Measurements from ENCODE around the gene CALY. TPM values are rescaled to one million over a fixed set of nuclear protein-coding genes. Genes with fewer than 3 reads are reported as not detected.

The CALY gene
- total RNA-seq, 1 donor: not detected

DNA sequence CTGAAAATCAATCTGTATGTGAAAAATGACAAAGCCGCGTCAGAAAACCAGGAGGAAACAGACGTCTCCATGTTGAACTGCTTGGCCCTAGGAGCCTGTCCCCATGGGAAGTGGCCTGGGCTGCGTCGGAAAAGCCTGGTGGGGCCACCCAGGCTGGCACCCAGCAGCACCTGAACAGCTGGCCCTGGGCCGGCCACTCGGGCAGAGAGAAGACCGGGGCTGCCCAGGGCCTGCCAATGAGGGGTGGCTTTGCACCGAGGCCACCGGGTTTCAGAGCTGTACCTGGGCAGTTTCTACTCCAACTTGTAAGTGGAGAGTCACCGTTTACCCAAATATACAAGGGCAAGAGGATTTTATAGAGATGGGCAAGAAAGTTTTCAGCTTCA is 22.2 kb upstream of the CALY start:
- no peak overlapping the region for H3K4me2 ChIP-seq (ENCODE audit: insufficient read depth, low read length)
- peaks cover 9% of the 10 kb centered on the region for H3K36me3 ChIP-seq (ENCODE audit: insufficient read depth, low read length)
- no peaks in the 10 kb centered on the region for H3K27me3 ChIP-seq (ENCODE audit: insufficient read depth, low read length)
- no peaks in the 10 kb centered on the region for H4K20me1 ChIP-seq (ENCODE audit: insufficient read depth, low read length)
- no peaks in the 10 kb centered on the region for H3K4me1 ChIP-seq (ENCODE audit: insufficient read depth, low read length)
- H3K9me3 ChIP-seq (ENCODE audit: low read depth, low read length): no peaks in the 10 kb centered on the region
- DNase-seq (ENCODE audit: insufficient read length, low spot score, missing footprints): no peak
- H3K4me3 ChIP-seq (ENCODE audit: insufficient read depth, low read length): no peak overlapping the region
- no peak overlapping the region for H3K27ac ChIP-seq (ENCODE audit: low read depth, low read length)
- H2AFZ ChIP-seq (ENCODE audit: low read length): no peak overlapping the region
- TF ChIP-seq, protein P1, sequence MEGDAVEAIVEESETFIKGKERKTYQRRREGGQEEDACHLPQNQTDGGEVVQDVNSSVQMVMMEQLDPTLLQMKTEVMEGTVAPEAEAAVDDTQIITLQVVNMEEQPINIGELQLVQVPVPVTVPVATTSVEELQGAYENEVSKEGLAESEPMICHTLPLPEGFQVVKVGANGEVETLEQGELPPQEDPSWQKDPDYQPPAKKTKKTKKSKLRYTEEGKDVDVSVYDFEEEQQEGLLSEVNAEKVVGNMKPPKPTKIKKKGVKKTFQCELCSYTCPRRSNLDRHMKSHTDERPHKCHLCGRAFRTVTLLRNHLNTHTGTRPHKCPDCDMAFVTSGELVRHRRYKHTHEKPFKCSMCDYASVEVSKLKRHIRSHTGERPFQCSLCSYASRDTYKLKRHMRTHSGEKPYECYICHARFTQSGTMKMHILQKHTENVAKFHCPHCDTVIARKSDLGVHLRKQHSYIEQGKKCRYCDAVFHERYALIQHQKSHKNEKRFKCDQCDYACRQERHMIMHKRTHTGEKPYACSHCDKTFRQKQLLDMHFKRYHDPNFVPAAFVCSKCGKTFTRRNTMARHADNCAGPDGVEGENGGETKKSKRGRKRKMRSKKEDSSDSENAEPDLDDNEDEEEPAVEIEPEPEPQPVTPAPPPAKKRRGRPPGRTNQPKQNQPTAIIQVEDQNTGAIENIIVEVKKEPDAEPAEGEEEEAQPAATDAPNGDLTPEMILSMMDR (IDR thresholded peaks at IDR 0.05; ENCODE audit: extremely low read depth, low read depth, low read length): no peak
- H3K79me2 ChIP-seq (ENCODE audit: insufficient read depth, low read length): no peaks in the 10 kb centered on the region

DNA sequence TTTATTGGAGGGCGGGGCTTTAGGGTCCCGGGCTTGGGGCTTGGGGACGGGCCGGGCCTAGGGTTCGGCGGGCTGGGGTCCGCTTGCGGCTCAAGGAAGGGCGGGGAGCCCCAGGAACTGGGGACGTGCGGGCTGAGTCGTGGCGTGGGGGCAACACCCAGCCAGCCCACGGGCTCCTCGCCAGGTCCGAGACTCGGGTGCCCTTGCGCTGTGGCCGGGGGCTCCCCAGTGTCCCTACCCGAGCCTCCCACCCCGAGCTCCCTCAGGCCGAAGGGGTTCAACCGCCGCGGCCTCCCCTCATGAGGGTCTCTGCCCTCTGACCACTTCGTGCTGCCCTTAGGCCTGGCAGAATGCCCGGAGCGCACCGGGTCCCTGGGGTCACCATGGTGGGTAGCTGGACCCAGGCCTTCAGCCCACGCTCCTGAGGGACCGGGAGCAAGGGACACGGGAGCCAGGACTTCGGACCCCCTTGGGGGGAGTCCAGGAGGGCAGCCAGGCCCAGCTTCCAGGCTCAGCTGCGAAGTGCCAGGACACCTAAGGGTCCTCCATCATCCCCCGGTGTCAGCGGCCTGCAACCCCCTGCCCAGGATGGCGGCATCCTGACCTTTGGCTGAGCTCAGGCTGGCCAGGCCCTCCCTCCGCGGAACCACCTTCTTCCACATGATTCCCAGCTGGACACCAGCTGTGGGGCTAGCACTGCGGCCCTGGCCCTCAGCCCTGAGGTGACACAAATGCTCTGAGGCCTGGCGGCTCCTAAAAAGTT is 21.6 kb upstream of the CALY start:
- no peak overlapping the region for H3K4me2 ChIP-seq (ENCODE audit: insufficient read depth, low read length)
- no peaks in the 10 kb centered on the region for H3K4me1 ChIP-seq (ENCODE audit: insufficient read depth, low read length)
- TF ChIP-seq, protein P1 (IDR thresholded peaks at IDR 0.05; ENCODE audit: extremely low read depth, low read depth, low read length): no peak
- no peaks in the 10 kb centered on the region for H3K79me2 ChIP-seq (ENCODE audit: insufficient read depth, low read length)
- peaks cover 9% of the 10 kb centered on the region for H3K36me3 ChIP-seq (ENCODE audit: insufficient read depth, low read length)
- H2AFZ ChIP-seq (ENCODE audit: low read length): no peak overlapping the region
- no peak for DNase-seq (ENCODE audit: insufficient read length, low spot score, missing footprints)
- no peaks in the 10 kb centered on the region for H3K27me3 ChIP-seq (ENCODE audit: insufficient read depth, low read length)
- H3K27ac ChIP-seq (ENCODE audit: low read depth, low read length): no peak overlapping the region
- H3K4me3 ChIP-seq (ENCODE audit: insufficient read depth, low read length): no peak overlapping the region
- no peaks in the 10 kb centered on the region for H4K20me1 ChIP-seq (ENCODE audit: insufficient read depth, low read length)
- H3K9me3 ChIP-seq (ENCODE audit: low read depth, low read length): no peaks in the 10 kb centered on the region

DNA sequence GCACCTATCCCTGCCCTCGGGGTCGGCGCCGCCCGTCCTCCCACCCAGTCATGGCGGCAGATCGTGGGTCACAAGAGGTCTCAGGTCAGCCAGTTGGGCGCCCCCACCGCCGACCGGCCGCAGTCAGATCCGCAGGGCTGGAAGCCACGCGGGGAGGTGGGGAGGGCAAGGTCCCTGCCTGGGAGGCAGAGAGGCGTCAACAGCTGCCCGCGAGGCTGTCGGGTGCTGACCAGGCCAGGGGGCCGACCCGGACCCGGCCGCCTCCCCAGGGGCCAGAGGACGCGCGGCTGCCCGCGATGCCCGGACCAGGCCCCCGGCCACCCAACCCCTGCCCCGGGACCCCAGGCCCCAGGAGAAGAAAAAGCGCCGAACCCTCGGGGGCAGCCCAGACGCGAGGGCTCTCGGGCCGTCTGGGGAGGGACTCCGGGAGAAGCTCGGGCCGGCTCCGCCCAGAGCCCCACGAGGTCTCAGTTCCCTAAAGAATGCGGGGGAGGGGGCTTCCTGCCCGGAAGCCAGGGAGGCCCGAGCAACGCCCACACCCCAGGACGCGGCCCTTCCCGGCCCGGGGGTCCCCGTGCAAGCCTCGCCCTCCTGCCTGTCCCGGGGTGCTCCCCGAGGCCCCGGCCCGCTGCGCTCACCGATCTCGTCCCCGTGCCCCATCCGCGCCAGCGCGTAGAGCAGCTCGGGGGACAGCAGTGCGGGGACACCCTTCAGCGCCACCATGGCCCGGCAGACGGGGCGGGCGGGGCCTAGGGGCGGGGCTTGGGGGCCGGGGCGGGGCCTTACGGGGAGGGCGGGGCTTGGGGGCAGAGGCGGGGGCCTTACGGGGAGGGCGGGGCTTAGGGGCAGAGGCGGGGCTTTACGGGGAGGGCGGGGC is 20.8 kb upstream of the CALY start, which contains the start of gene FUOM:
FUOM (minus strand) TSS at position 735 of the 877 bp plus-strand sequence; CDS start at position 723, 12 bp downstream.
- H3K79me2 ChIP-seq (ENCODE audit: insufficient read depth, low read length): no peaks in the 10 kb centered on the region
- no peaks in the 10 kb centered on the region for H3K4me1 ChIP-seq (ENCODE audit: insufficient read depth, low read length)
- H2AFZ ChIP-seq (ENCODE audit: low read length): peak within 1 kb of the TSS; percentile 70
- peak; percentile 98 for DNase-seq (ENCODE audit: insufficient read length, low spot score, missing footprints)
- H3K4me3 ChIP-seq (ENCODE audit: insufficient read depth, low read length): peak within 1 kb of the TSS; percentile 71
- peak within 1 kb of the TSS; percentile 72 for H3K4me2 ChIP-seq (ENCODE audit: insufficient read depth, low read length)
- no peaks in the 10 kb centered on the region for H3K27me3 ChIP-seq (ENCODE audit: insufficient read depth, low read length)
- H3K27ac ChIP-seq (ENCODE audit: low read depth, low read length): no peak within 1 kb of the TSS
- TF ChIP-seq, protein P1 (IDR thresholded peaks at IDR 0.05; ENCODE audit: extremely low read depth, low read depth, low read length): no peak
- no peaks in the 10 kb centered on the region for H4K20me1 ChIP-seq (ENCODE audit: insufficient read depth, low read length)
- no peaks in the 10 kb centered on the region for H3K9me3 ChIP-seq (ENCODE audit: low read depth, low read length)
- H3K36me3 ChIP-seq (ENCODE audit: insufficient read depth, low read length): peaks cover 6% of the 10 kb centered on the region

Measured in osteoblast (primary cell).